A673 (cell line): Measurements from ENCODE around the gene RASA3. TPM values are rescaled to one million over a fixed set of nuclear protein-coding genes. Genes with fewer than 3 reads are reported as not detected.
"Not testable (repeated sequence)": the region's sequence is repeated elsewhere in the genome, so short reads cannot be mapped to it uniquely, and the experiment has no call there.

Source experiments
- BruUV-seq: library from RNA; stranded (reverse); fragments of 400-500 nt; replicated peaks from 2 replicates; lab custom pipeline; 2021; lab: Mats Ljungman, UMichigan
- CTCF ChIA-PET: fragments of 300-600 bp; sonication (Branson Sonifier 250); formaldehyde crosslinking; loops from one replicate; lab custom pipeline; 2022; ENCODE audit warnings: antibody characterized with exemption; lab: Charles Lee
- POLR2A ChIA-PET: fragments of 300-600 bp; sonication (Branson Sonifier 250); formaldehyde crosslinking; loops from one replicate; lab custom pipeline; 2022; ENCODE audit warnings: antibody characterized with exemption; ENCODE audit not compliant: low non-redundant PET; lab: Charles Lee
- DNase-seq: peaks from one replicate; pipeline ENCODE4 v3.0.0-alpha.2; 2015; ENCODE audit warnings: low spot score
- H3K27ac ChIP-seq: fragments of 200-600 bp; sonication (generic); 2 replicates; pipeline ENCODE4 v1.5.1; 2016; ENCODE audit warnings: mixed run types, low read depth, mild to moderate bottlenecking, mixed read lengths, antibody characterized with exemption, low read length; ENCODE audit not compliant: poor library complexity, severe bottlenecking
- H3K27me3 ChIP-seq: fragments of 200-600 bp; sonication (generic); replicated peaks from 2 replicates; pipeline ENCODE4 v1.6.1; 2017; ENCODE audit warnings: mixed run types, low read depth, mild to moderate bottlenecking, mixed read lengths, antibody characterized with exemption, low read length; ENCODE audit not compliant: insufficient read depth, poor library complexity
- H3K36me3 ChIP-seq: fragments of 200-600 bp; sonication (generic); 2 replicates; pipeline ENCODE4 v1.6.1; 2016; ENCODE audit warnings: mixed run types, mild to moderate bottlenecking, mixed read lengths, antibody characterized with exemption, low read length; ENCODE audit not compliant: insufficient read depth, poor library complexity, severe bottlenecking
- H3K4me1 ChIP-seq: fragments of 200-600 bp; sonication (generic); 2 replicates; pipeline ENCODE4 v1.6.1; 2017; ENCODE audit warnings: mixed run types, mild to moderate bottlenecking, mixed read lengths, antibody characterized with exemption, low read length; ENCODE audit not compliant: insufficient read depth, poor library complexity, severe bottlenecking
- H3K4me3 ChIP-seq: fragments of 200-600 bp; sonication (generic); 2 replicates; pipeline ENCODE4 v1.5.1; 2016; ENCODE audit warnings: low read depth, mixed run types, mild to moderate bottlenecking, mixed read lengths, low read length; ENCODE audit not compliant: poor library complexity, severe bottlenecking
- H3K9me3 ChIP-seq: fragments of 200-600 bp; sonication (generic); 2 replicates; pipeline ENCODE4 v1.6.1; 2016; ENCODE audit warnings: mixed run types, low read depth, mild to moderate bottlenecking, mixed read lengths, antibody characterized with exemption, low read length; ENCODE audit not compliant: poor library complexity, severe bottlenecking
- CTCF ChIP-seq: fragments of 300-800, 200-600 bp; sonication (generic); conservative IDR thresholded peaks from 2 replicates; pipeline ENCODE4 v1.5.1; 2017; ENCODE audit warnings: low read depth, mild to moderate bottlenecking, antibody characterized with exemption, low read length, moderate library complexity, mixed read lengths
- EZH2 ChIP-seq: fragments of 200-600 bp; sonication (generic); IDR thresholded peaks from 2 replicates; pipeline ENCODE4 v1.6.1; 2017; ENCODE audit warnings: borderline replicate concordance, low read depth, mild to moderate bottlenecking, mixed read lengths, antibody characterized with exemption, low read length; ENCODE audit not compliant: poor library complexity, severe bottlenecking
- intact Hi-C: fragments of 100-400 bp; cut with micrococcal nuclease; formaldehyde crosslinking; loops from one replicate; pipeline ENCODE4 v1.10.0; 2022; ENCODE audit not compliant: unreplicated experiment
- total RNA-seq: library from RNA; stranded (reverse); gene quantifications from 2 replicates; pipeline ENCODE4 v1.2.3, GENCODE V29; 2021

Gene RASA3
- total RNA-seq, 1 experiment from 2014 or later, result 22.1 TPM

DNA sequence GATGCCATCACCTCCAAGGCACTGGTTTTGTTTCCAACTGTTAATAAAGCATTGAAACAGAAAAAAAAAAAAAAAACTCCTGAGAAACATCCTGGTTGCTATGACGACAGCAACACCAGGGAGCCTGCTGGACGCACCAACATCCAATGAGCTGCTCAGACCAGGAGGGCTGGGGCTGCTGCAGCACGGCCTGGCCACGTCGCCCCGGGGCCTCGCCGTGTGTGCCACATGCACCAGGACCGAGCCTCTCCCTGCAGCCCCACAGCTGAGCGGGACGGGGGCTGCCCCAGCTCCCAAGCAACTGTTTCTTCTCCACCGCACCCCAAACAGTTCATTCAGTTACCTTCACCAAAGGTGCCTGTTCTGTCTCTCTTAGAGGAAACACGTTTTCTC lies 54.5 kb downstream of the RASA3 start:
- no peak overlapping the region for H3K4me3 ChIP-seq
- CTCF ChIA-PET, result no interaction called here
- DNase-seq, result no peak
- no peak overlapping the region for H3K27ac ChIP-seq
- intact Hi-C loops, result no loop called here
- POLR2A ChIA-PET, result no interaction called here
- BruUV-seq, result no TSS peak
- H3K9me3 ChIP-seq, result no peaks in the 10 kb centered on the region
- peaks cover 5% of the 10 kb centered on the region for H3K4me1 ChIP-seq
- no peaks in the 10 kb centered on the region for H3K36me3 ChIP-seq
- no peak for TF ChIP-seq EZH2
- TF ChIP-seq CTCF, result no peak
- no peaks in the 10 kb centered on the region for H3K27me3 ChIP-seq

DNA sequence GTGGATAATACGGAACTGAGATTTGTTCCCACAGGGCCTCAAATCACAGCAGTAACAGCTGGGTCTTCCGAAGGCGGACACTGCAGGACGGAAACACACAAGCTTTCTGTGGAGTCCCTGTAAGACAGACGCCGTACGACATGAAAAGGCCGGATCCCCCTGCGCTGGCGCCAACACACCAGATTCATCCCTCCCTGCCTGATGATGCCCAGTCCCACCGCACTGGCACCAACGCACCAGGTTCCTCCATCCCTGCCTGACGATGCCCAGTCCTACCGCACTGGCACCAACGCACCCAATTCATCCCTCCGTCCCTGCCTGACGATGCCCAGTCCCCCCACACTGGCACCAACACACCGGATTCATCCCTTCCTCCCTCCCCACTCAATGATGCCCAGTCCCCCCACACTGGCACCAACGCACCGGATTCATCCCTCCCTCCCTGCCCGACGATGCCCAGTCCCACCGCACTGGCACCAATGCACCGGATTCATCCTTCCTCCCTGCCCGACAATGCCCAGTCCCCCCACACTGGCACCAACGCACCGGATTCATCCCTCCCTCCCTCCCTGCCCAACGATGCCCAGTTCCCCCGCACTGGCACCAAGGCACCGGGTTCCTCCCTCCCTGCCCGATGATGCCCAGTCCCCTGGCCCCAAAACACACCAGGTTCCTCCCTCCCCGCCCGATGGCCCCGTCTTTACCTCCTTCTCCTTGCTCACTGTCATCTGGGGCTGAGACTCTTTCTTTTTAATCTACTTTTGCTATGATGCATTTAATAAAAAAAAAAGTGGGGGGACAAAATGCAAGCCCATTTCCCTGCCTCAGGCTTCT lies 55.1 kb downstream of the RASA3 start:
- ChIA-PET POLR2A (interaction anchor here (0.6 kb wide), 1 partner anchor 14 kb away, joined by 4 read pairs; no protein-coding TSS in a partner anchor), CTCF (no interaction called here)
- Histone ChIP-seq H3K36me3 (no peaks in the 10 kb centered on the region), H3K4me1 (peaks cover 5% of the 10 kb centered on the region), H3K4me3 (no peak overlapping the region), H3K27me3 (no peaks in the 10 kb centered on the region), H3K9me3 (no peaks in the 10 kb centered on the region), H3K27ac (no peak overlapping the region)
- TF ChIP-seq EZH2 (no peak), CTCF (no peak)
- no peak for DNase-seq
- BruUV-seq, result no TSS peak
- intact Hi-C loops, result no loop called here

DNA sequence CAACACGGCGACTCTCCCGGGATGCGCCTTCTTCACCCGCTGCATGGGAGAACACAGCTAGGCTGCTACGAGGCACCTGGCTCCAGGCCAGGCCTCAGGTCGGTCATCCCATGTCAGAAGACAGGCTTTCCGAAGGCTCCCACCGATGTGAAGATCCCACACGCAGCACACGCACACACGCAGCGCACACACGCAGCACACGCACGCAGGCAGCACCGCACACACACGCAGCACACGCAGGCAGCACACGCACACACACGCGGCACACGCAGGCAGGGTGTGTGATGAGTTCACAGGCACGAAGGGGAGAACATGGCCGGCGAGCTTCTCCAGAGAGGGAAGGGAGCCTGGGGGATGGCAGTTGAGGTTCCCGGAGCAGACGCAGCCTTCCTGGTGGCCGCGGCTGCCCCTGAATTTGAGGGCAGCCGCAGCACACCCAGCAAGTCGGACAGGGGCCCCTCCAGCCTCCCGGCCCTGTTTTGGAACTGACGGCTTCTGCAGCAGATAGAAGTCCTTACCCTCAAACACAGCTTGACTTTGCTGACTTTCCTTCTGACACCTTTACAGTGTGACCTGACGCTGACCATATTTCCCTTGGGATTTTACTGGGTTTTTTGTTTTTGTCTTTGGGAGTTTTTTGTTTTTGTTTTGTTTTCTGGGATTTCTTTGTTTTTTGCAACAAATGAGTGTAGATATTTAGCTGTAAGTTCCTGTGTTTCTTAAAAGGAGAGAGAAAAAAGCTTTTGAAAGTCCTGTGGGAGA lies 55.9 kb downstream of the RASA3 start:
- no peaks in the 10 kb centered on the region for H3K27me3 ChIP-seq

DNA sequence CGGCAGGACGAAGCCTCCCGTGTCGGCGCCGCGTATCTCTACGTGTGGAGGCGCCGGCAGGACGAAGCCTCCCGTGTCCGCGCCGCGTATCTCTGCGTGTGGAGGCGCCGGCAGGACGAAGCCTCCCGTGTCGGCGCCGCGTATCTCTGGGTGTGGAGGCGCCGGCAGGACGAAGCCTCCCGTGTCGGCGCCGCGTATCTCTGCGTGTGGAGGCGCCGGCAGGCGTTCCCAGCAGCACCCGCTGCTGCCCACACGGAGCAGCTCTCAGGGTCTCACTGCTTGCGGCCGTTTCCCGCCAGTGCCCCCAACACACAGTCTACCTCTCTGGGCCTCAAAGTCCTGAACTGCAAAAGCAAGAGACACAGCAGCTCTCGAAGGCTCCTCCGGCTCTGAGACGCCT lies 56.6 kb downstream of the RASA3 start:
- BruUV-seq, H3K36me3 ChIP-seq, H3K9me3 ChIP-seq, H3K27me3 ChIP-seq, POLR2A ChIA-PET, H3K4me3 ChIP-seq, H3K4me1 ChIP-seq, CTCF ChIA-PET, intact Hi-C loops, H3K27ac ChIP-seq, DNase-seq: not testable (repeated sequence)

More for the DNA sequence above, 55.9 kb downstream of the RASA3 start:
- CTCF ChIA-PET, result no interaction called here
- H3K27ac ChIP-seq, result no peak overlapping the region
- intact Hi-C loops, result no loop called here
- POLR2A ChIA-PET, result interaction anchor here (0.6 kb wide), 1 partner anchor 13 kb away, joined by 4 read pairs; no protein-coding TSS in a partner anchor
- TF ChIP-seq EZH2, result no peak
- TF ChIP-seq CTCF, result no peak
- no peaks in the 10 kb centered on the region for H3K36me3 ChIP-seq
- H3K4me3 ChIP-seq, result no peak overlapping the region
- BruUV-seq, result no TSS peak
- H3K9me3 ChIP-seq, result no peaks in the 10 kb centered on the region
- peaks cover 5% of the 10 kb centered on the region for H3K4me1 ChIP-seq
- no peak for DNase-seq
